Cardiac fibroblast (primary cell): ENCODE results near the gene KLF3.

Source experiments
- DNase-seq, 2 donors: peaks; one replicate each; pipeline versions ENCODE4 v3.0.0 to v3.0.0-alpha.2; 2010; ENCODE audit warnings: low read depth in 2 of 2
- H3K4me3 ChIP-seq, 2 donors: replicated peaks in 1 of 2; 1 replicate in 1 of 2; 2 replicates in 1 of 2; pipeline ENCODE4 v1.5.1; 2011; ENCODE audit warnings: low read depth in 2 of 2, low read length in 2 of 2, mild to moderate bottlenecking in 2 of 2, moderate library complexity in 1 of 2
- CTCF ChIP-seq: IDR thresholded peaks from one replicate; pipeline ENCODE4 v1.5.1; 2011; ENCODE audit warnings: low read depth, mild to moderate bottlenecking, low read length, inconsistent platforms

Gene KLF3

GRCh38 chr4:38650133-38650532 is 13.9 kb upstream of the KLF3 start:
- TF ChIP-seq CTCF = no peak
- no peak for DNase-seq
- H3K4me3 ChIP-seq = no peak overlapping the region

- no peak for DNase-seq
- TF ChIP-seq CTCF = no peak
- no peak overlapping the region for H3K4me3 ChIP-seq
Observed at GRCh38 chr4:38654273-38654672, 9.7 kb upstream of the KLF3 start.

- DNase-seq = no peak
Observed at GRCh38 chr4:38656111-38656510, 7.9 kb upstream of the KLF3 start.

GRCh38 chr4:38659346-38659745 is 4.7 kb upstream of the KLF3 start:
- no peak overlapping the region for H3K4me3 ChIP-seq
- no peak for DNase-seq
- TF ChIP-seq CTCF = no peak

More at GRCh38 chr4:38656111-38656510, 7.9 kb upstream of the KLF3 start:
- no peak overlapping the region for H3K4me3 ChIP-seq
- no peak for TF ChIP-seq CTCF

- H3K4me3 ChIP-seq = no peak overlapping the region
- no peak for TF ChIP-seq CTCF
- no peak for DNase-seq
Observed at GRCh38 chr4:38660838-38661237, 3.2 kb upstream of the KLF3 start.

GRCh38 chr4:38661371-38661770 is 2.6 kb upstream of the KLF3 start:
- no peak for TF ChIP-seq CTCF
- no peak for DNase-seq
- H3K4me3 ChIP-seq = no peak overlapping the region

- no peak for DNase-seq
- TF ChIP-seq CTCF = no peak
- H3K4me3 ChIP-seq = peak overlapping the region; percentile 58 to 59
Observed at GRCh38 chr4:38662522-38663089, 1.4 kb upstream of the KLF3 start.
